Islet of Langerhans (tissue), 1 donor: ENCODE results near the gene MACROD2.
"Not testable (repeated sequence)": the region's sequence is repeated elsewhere in the genome, so short reads cannot be mapped to it uniquely, and the experiment has no call there.

Experiments
- FAIRE-seq: peaks from one replicate; lab custom pipeline; 2011; peaks lifted over from hg19 to GRCh38; lab: Jason Lieb, UNC

MACROD2 gene

DNA sequence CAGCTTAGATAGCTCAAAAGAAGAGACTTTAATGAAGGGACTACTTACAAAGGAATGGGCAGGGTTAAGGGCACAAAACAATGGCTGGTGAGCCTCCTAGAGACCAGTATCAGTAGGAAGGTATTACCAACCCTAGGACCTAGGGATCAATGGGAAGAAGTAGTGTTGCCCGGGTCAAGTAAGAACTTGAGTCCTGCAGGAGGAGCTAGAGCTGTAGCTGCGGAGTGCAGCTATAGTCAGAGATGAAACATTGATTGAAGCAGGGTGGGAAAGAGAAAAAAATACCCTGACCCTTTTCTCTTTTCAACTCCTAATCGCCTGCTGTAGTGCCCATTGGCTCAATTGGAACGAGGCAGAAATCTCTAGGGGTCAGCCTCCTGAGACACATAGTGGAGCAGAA is 198.1 kb downstream of the MACROD2 start:
- FAIRE-seq = no peak

DNA sequence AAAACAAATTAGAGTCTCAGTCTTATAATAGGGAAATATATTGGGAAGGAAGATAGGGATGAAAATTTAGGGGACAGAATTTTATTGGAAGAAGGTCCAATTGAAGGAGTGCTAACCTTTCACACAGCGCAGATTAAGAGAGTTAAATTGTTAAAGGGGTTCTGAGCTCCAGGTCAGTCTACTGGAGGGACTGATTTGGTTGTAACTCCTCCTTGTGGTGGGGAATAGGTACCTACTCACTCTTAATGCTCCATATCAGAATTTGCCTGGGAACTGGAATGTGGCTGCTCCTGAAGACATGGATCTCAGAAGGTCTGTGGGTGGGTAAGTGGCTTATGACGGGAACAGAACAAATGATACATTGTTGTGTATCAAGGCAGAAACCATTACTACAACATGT is 198.6 kb downstream of the MACROD2 start:
- FAIRE-seq = no peak

DNA sequence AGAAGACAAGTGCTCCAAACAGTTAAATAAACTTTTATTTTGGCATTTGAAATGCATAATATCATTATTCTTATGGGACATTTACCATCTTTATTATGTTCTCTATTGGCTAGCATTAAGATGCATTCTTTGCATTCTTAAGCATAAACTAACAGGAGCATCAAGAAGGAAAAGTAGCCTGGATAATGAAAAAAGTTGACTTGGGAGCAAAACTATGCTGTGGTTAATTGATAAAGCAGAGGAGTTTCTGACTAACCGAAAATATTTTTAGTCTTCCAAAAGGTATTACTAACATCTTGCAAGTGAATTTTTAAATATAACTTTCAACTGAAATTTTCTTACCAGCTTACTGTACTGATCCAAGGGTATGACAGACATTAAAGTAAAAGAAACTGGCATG is 201.8 kb downstream of the MACROD2 start:
- no peak for FAIRE-seq

- no peak for FAIRE-seq
These were observed 203.1 kb downstream of the MACROD2 start for GRCh38 chr20:14198416-14198815.

- peak; percentile 9 for FAIRE-seq
These were observed 203.8 kb downstream of the MACROD2 start for GRCh38 chr20:14199111-14199510.

DNA sequence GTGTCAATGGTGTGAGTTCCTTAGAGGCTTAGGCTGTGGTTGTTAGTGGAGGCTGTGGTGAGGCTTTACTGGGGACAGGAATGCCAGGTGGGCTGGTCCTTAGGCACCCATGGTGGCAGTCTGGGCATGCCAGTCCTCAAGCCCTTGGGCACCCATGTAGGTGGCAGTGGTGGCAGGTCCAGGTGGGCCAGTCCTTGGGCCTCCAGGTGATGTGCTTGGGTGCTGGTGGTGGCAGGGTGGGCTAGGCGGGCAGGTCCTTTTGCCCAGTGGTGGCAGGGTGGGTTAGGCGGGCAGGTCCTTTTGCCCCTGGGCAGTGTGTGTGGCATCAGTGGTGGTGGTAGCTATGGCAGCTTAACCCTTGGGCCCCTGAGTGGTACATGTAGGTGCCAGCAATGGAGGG is 208.3 kb downstream of the MACROD2 start:
- FAIRE-seq = no peak

GRCh38 chr20:14207591-14207990 is 212.3 kb downstream of the MACROD2 start:
- no peak for FAIRE-seq

- FAIRE-seq = no peak
These were observed 213.6 kb downstream of the MACROD2 start for GRCh38 chr20:14208956-14209355.

DNA sequence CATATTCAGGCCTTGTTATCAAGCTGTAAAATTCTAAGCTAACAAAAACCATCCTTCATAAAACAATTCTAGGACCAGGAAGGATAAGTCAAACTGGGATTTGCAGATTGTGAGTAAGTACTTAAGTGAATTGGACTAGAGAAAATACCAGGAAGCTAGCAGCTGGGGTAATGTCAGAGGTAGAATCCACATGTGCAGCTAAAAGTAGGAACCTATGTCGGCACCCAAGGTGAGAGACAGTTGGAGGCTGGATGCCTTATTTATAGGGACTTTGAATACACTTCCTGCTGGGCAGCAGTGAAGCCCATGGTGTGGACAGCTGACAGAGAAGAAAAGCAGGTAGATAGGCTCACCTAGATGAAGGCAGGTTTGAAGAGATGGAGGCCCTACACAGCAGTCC is 214.8 kb downstream of the MACROD2 start:
- no peak for FAIRE-seq

GRCh38 chr20:14214046-14214445 is 218.7 kb downstream of the MACROD2 start:
- no peak for FAIRE-seq

- FAIRE-seq = not testable (repeated sequence)
These were observed 220.6 kb downstream of the MACROD2 start for GRCh38 chr20:14215880-14216279.

DNA sequence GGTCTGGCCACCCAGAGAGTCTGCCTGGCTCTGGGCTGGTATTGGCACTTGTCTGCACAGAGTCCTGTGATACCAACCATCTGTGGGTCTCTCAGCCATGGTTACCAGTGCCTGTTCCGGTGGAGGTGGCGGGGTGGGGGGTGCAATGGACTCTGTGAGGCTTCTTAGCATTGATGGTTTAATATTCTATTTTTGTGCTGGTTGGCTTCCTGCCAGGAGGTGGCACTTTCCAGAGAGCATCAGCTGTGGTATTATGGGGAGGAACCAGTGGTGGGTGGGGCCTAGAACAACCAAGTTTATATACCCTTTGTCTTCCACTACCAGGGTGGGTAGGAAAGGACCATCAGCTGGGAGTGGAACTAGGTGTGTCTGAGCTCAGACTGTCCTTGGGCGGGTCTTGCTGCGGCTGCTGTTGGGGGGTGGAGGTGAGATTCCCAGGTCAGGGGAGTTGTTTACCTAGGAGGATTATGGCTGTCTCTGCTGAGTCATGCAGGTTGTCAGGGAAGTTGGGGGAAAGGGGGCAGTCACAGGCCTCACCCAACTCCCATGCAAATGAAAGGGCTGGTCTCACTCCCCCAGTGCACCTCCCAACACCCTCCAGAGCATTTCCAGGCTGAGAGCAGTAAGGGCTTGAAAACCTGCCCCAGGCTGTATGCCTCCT is 224.6 kb downstream of the MACROD2 start:
- no peak for FAIRE-seq

- FAIRE-seq = no peak
These were observed 225.7 kb downstream of the MACROD2 start for GRCh38 chr20:14220986-14221385.

DNA sequence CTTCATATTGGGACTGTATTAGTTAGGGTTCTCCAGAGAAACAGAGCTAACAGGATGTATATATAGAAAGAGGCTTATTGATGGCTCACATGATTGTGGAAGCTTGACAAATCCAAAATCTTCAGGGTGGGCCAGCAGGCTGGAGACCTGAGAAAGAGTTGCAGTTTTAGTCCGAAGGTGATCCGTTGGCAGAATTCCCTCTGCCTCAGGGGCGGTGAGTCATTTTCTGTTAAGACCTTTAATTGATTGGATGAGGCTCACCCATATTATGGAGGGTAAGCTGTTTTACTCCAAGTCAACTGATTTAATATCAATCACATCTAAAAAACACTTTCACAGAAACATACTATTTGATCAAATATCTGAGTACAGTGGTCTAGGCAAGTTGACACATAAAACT is 228.5 kb downstream of the MACROD2 start:
- no peak for FAIRE-seq

- FAIRE-seq = not testable (repeated sequence)
These were observed 231.0 kb downstream of the MACROD2 start for GRCh38 chr20:14226051-14227049.

DNA sequence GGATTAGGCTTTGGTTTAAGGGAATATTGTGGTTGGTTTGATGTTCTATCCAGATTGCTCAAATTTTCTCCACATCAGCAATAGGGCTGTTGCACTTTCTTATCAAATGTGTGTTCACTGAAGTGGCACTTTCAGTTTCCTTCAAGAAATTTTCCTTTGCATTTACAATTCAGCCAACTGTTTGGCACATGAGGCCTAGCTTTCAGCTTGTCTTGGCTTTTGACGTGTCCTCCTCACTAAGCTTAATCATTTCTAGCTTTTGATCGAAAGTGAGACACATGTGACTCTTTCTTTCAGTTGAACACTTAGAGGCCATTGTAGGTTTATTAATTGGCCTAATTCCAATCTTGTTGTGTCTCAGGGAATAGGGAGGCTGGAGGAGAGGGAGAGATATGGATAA is 237.3 kb downstream of the MACROD2 start:
- no peak for FAIRE-seq

DNA sequence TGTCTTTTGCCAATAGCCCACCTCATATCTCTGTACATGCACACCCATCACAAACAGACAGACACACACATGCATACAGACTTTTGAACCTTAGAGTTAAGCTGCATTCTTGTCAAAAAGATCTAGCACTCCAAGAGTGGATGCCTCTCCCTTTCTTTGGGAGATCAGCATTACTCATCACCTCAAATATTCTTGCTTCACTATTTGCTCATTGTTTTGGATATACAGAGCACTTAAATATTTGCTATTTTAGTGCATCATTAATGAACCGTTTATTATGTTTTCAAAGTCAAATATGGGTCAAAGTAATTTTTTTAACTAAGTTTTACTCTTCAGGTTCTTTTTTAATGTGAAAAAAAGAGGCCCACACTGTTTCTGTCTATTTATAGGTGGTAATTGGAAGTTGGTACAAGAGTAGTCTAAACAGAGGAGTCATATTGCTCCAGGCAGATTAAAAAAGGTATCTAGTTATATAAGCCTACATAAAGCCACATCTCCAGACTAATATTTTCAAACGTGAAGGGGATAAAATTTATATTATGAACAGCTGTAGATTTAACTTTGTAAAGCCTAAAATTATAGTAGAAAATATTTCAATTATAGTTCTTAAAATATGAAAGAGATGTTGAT is 239.5 kb downstream of the MACROD2 start:
- FAIRE-seq = peak; percentile 45

DNA sequence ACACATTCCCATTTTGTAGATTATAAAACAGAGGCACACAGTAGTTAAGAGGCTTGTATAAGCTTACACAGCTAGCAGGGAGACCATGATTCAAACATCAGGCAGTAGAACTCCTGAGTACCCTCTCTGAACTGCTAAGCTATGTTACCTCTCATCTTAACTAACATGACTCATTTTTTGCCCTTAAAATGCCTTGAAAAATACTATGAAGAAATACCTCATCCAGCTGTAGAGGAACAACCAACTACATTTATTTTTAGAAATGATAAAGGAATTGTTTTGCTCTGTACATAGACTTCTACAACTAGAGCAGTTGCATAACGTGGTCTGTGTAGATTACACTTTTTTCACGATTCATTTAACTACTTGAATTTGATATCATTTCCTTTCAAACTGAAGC is 240.0 kb downstream of the MACROD2 start:
- no peak for FAIRE-seq

GRCh38 chr20:14245368-14245970 is 250.2 kb downstream of the MACROD2 start:
- FAIRE-seq = no peak

GRCh38 chr20:14259689-14260088 is 264.4 kb downstream of the MACROD2 start:
- no peak for FAIRE-seq

- FAIRE-seq = no peak
These were observed 265.1 kb downstream of the MACROD2 start for GRCh38 chr20:14260367-14260766.

DNA sequence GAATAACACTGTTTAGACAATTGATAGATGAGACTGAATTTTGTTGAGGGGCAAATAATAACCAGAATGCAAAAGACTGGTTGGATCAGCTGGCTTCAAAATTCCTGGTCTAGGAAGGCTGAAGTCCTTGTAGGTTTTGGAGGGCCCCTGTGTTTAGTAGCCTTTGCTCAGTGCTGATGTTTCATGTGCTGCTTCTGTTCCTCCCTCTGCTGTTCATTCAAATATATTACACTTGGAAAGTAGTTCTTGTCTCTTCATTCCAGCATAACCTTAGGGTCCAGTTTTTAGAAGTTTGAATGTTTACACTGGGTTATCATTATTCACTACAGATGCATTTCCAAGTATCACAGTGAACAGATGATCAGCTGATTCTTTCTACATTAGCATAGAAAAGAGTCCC is 269.6 kb downstream of the MACROD2 start:
- no peak for FAIRE-seq

DNA sequence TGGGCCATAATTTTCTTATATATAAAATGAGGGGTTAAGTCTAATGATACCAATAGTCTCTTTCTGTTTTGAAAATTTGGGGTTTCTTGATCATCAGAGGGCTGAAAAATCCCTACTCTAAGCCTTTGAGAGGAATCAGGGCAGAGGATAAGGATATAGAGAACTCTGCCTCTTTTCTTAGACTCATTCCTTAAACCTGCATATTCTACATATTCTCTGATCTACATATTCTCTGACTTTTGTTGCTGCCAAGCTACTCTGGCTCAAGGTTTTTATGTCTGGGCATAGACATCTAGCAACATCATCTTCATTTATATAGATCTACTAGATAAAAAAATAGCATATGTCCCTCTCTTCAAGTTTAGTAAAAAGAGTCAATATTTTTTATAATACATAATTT is 270.9 kb downstream of the MACROD2 start:
- no peak for FAIRE-seq
